ENCODE data around the gene VPS41.

DNA sequence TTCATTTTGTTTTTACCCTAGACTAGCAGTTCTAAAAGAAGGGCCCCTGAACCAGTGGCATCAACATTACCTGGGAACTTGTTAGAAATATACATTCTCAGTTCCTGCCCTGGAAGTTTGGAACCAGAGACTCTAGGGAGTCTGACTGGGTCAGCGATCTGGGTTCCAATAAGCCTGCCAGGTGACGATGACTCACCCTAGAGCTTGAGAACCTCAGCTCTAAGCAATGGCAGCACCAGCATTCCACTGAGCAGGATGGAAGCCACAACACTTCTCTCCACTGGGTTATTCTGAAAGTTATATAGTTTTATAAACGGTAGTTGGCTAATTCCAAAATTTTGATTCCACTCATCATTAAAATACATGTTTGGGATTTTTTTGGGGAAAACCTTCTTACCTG, 180.8 kb downstream of the VPS41 start:
- TF ChIP-seq SRF (IDR thresholded peaks at IDR 0.05; ENCODE audit: low read depth, low read length) (no peak), NCOA2 (CRISPR knock-in tag; IDR thresholded peaks at IDR 0.05) (no peak), ZSCAN22 (CRISPR knock-in tag; IDR thresholded peaks at IDR 0.05) (no peak), ETV6 (CRISPR knock-in tag; conservative IDR thresholded peaks at IDR 0.05) (no peak), RBFOX2 (IDR thresholded peaks at IDR 0.05; ENCODE audit: low read depth, low read length) (no peak)

All from HepG2 (cell line).